Panc1 (cell line): ENCODE measurements around the gene PSEN2. TPM values are rescaled to one million over a fixed set of nuclear protein-coding genes. Genes with fewer than 3 reads are reported as not detected.

Experiments used
- ATAC-seq: fragments of 200-7000 bp; cut with Tn5 transposase; 2 replicates; pipeline ENCODE4 v1.9.1; 2020; ENCODE audit warnings: mild to moderate bottlenecking, moderate library complexity
- BruUV-seq: library from RNA; stranded (reverse); fragments of 400-500 nt; replicated peaks from 2 replicates; lab custom pipeline; 2021; lab: Mats Ljungman, UMichigan
- CTCF ChIA-PET: fragments of 300-600 bp; sonication (Branson Sonifier 250); formaldehyde crosslinking; loops from one replicate; lab custom pipeline; 2022; ENCODE audit warnings: antibody characterized with exemption; lab: Charles Lee
- POLR2A ChIA-PET: fragments of 300-600 bp; sonication (Branson Sonifier 250); formaldehyde crosslinking; loops from one replicate; lab custom pipeline; 2022; ENCODE audit warnings: antibody characterized with exemption; lab: Charles Lee
- DNase-seq: peaks from one replicate; pipeline ENCODE4 v3.0.0-alpha.2; 2010; ENCODE audit warnings: low read depth, low spot score
- H3K27ac ChIP-seq: 2 replicates; pipeline ENCODE4 v1.5.1; 2011; ENCODE audit warnings: mild to moderate bottlenecking, low read length, inconsistent platforms
- H3K27me3 ChIP-seq: fragments of 200-500 bp; sonication (Bioruptor generic); 2 replicates; pipeline ENCODE4 v1.6.0; 2014; ENCODE audit warnings: low read length, inconsistent platforms; ENCODE audit not compliant: control insufficient read depth, insufficient read depth
- H3K36me3 ChIP-seq: fragments of 200-500 bp; sonication (Bioruptor generic); 2 replicates; pipeline ENCODE4 v1.5.1; 2014; ENCODE audit warnings: inconsistent platforms, mild to moderate bottlenecking, low read length, moderate library complexity; ENCODE audit not compliant: control insufficient read depth, insufficient read depth
- H3K4me1 ChIP-seq: 2 replicates; pipeline ENCODE4 v1.5.1; 2011; ENCODE audit warnings: inconsistent platforms, mild to moderate bottlenecking, low read length, moderate library complexity; ENCODE audit not compliant: control insufficient read depth, insufficient read depth
- H3K4me3 ChIP-seq, 2 experiments: 2 replicates each; pipeline ENCODE4 v1.5.1; 2011 to 2012; ENCODE audit warnings: low read depth in 2 of 2, low read length in 2 of 2, mild to moderate bottlenecking in 2 of 2, inconsistent platforms in 1 of 2, moderate library complexity in 1 of 2
- H3K9me3 ChIP-seq: fragments of 200-500 bp; sonication (Bioruptor generic); 2 replicates; pipeline ENCODE4 v1.5.1; 2014; ENCODE audit warnings: low read depth, mild to moderate bottlenecking, inconsistent platforms, low read length, moderate library complexity; ENCODE audit not compliant: control insufficient read depth, insufficient read depth
- POLR2AphosphoS5 ChIP-seq: IDR thresholded peaks from 2 replicates; pipeline ENCODE4 v1.6.1; 2012; ENCODE audit warnings: mild to moderate bottlenecking, low read depth, low read length, moderate library complexity
- SIN3A ChIP-seq: IDR thresholded peaks from 2 replicates; pipeline ENCODE4 v1.6.1; 2012; ENCODE audit warnings: low read depth, mild to moderate bottlenecking, low read length, moderate library complexity, borderline replicate concordance; ENCODE audit not compliant: insufficient read depth
- TCF7L2 ChIP-seq: IDR thresholded peaks from 2 replicates; pipeline ENCODE4 v1.6.1; 2011; ENCODE audit warnings: mild to moderate bottlenecking, low read depth, low read length, inconsistent platforms
- in situ Hi-C: cut with HindIII; loops from 2 replicates; pipeline ENCODE4 v1.10.0; 2016; ENCODE audit warnings: low sequenced_read_pairs, low pct_unique_long_range_greater_than_20kb
- intact Hi-C: fragments of 100-400 bp; cut with micrococcal nuclease; formaldehyde crosslinking; loops from one replicate; pipeline ENCODE4 v1.10.0; 2022; ENCODE audit not compliant: unreplicated experiment
- total RNA-seq: library from RNA; stranded (reverse); gene quantifications from one replicate; pipeline ENCODE4 v1.2.1, GENCODE V29; 2021; ENCODE audit not compliant: unreplicated experiment
- TF ChIP-seq, protein P1 (sequence below): fragments of 450-650 bp; IDR thresholded peaks from 2 replicates; pipeline ENCODE4 v1.5.1; 2017; ENCODE audit warnings: mild to moderate bottlenecking
- TF ChIP-seq, protein P2 (sequence below), 2 experiments: IDR thresholded peaks; 2 replicates each; pipeline ENCODE4 v1.6.1; 2011 to 2012; ENCODE audit warnings: low read depth in 2 of 2, control low read depth in 1 of 2, low read length in 1 of 2, mild to moderate bottlenecking in 1 of 2, moderate library complexity in 1 of 2; ENCODE audit not compliant: insufficient read depth in 1 of 2

The PSEN2 gene
- total RNA-seq, 1 experiment from 2014 or later, result 33.3 TPM

DNA sequence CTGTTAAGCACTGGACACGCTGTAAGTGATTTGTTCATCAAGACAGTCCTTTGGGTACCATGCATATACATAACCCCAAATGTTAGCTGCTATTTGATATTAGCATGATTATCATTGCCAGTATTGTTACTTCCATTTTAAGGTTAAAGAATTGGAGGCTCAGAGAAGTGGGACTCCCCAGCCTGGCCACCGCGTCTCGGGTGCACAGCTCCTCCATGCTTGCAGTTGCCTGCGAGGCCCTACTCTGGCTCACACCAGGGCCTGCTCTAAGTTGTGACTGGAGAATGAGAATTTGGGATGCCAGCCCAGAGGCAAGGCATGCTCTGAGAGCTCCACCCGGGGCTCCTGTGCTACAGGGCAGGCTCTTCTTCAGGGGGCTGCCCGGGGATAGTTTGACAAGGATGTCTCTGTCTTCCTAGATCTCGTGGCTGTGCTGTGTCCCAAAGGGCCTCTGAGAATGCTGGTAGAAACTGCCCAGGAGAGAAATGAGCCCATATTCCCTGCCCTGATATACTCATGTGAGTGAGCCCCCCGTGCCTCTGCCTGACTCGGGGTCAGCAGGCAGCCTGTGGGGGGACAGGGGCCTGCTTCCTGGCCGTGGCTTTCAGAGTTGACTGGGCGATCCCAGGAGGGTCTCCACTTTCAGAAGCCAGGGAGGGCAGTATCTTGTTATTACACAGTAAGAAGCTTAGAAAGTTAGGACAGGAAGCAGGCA is 19.4 kb downstream of the PSEN2 start:
- H3K4me3 ChIP-seq, result no peak overlapping the region
- no peak for TF ChIP-seq POLR2AphosphoS5
- DNase-seq (no peak), ATAC-seq (no peak)
- in situ Hi-C loops (no loop called here), intact Hi-C loops (no loop called here)
- H3K27me3 ChIP-seq, result no peaks in the 10 kb centered on the region
- no peaks in the 10 kb centered on the region for H3K36me3 ChIP-seq
- POLR2A ChIA-PET, result no interaction called here
- H3K9me3 ChIP-seq, result no peaks in the 10 kb centered on the region
- CTCF ChIA-PET, result interaction anchor here (0.5 kb wide), 1 partner anchor 82 kb away, joined by 3 read pairs; no protein-coding TSS in a partner anchor
- BruUV-seq, result no TSS peak
- no peak overlapping the region for H3K27ac ChIP-seq
- H3K4me1 ChIP-seq, result no peaks in the 10 kb centered on the region

DNA sequence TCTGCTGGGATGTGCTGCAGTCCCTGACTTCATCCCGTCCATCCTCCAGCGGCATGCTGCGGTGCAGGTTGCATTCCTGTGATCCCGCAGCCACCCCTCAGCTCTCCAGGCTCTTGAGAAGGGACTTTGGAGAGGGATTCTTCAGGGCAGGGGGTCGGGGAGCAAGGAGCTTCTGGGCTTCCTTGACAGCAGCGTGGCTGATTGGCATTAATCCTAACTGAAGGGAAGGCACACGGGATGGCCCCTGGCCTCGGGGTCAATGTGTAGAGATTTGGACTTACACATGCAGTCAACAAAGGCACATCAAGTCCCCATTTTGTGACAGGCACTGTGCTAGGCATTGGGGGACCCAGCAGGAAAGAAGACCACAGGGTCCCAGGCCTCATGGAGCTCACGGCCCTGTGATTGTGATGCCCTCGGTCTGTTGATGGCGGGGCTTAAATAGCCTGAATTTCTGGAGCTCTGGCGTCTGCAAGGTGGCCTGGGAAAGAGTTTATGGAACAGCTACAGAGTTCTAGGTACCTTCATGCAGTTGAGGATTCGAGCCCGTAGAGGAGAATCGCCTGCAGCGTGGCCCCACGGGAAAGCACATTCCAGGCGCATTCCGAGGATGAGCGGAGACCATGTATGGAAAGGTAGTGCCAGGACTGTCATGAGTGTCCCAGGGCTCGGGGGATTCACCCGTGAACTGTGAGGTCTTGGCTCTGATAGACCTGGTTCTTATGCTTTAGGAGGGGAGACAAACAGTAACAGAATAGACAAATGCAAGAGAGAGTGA is 20.1 kb downstream of the PSEN2 start:
- no peaks in the 10 kb centered on the region for H3K9me3 ChIP-seq
- no peak overlapping the region for H3K27ac ChIP-seq
- in situ Hi-C loops, result no loop called here
- CTCF ChIA-PET, result interaction anchor here (0.5 kb wide), 1 partner anchor 81 kb away, joined by 3 read pairs; no protein-coding TSS in a partner anchor
- no peaks in the 10 kb centered on the region for H3K36me3 ChIP-seq
- no peaks in the 10 kb centered on the region for H3K4me1 ChIP-seq
- TF ChIP-seq, protein P1, sequence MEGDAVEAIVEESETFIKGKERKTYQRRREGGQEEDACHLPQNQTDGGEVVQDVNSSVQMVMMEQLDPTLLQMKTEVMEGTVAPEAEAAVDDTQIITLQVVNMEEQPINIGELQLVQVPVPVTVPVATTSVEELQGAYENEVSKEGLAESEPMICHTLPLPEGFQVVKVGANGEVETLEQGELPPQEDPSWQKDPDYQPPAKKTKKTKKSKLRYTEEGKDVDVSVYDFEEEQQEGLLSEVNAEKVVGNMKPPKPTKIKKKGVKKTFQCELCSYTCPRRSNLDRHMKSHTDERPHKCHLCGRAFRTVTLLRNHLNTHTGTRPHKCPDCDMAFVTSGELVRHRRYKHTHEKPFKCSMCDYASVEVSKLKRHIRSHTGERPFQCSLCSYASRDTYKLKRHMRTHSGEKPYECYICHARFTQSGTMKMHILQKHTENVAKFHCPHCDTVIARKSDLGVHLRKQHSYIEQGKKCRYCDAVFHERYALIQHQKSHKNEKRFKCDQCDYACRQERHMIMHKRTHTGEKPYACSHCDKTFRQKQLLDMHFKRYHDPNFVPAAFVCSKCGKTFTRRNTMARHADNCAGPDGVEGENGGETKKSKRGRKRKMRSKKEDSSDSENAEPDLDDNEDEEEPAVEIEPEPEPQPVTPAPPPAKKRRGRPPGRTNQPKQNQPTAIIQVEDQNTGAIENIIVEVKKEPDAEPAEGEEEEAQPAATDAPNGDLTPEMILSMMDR, result no peak
- TF ChIP-seq SIN3A, result no peak
- no peak for TF ChIP-seq POLR2AphosphoS5
- no peak for TF ChIP-seq TCF7L2
- TF ChIP-seq, protein P2, sequence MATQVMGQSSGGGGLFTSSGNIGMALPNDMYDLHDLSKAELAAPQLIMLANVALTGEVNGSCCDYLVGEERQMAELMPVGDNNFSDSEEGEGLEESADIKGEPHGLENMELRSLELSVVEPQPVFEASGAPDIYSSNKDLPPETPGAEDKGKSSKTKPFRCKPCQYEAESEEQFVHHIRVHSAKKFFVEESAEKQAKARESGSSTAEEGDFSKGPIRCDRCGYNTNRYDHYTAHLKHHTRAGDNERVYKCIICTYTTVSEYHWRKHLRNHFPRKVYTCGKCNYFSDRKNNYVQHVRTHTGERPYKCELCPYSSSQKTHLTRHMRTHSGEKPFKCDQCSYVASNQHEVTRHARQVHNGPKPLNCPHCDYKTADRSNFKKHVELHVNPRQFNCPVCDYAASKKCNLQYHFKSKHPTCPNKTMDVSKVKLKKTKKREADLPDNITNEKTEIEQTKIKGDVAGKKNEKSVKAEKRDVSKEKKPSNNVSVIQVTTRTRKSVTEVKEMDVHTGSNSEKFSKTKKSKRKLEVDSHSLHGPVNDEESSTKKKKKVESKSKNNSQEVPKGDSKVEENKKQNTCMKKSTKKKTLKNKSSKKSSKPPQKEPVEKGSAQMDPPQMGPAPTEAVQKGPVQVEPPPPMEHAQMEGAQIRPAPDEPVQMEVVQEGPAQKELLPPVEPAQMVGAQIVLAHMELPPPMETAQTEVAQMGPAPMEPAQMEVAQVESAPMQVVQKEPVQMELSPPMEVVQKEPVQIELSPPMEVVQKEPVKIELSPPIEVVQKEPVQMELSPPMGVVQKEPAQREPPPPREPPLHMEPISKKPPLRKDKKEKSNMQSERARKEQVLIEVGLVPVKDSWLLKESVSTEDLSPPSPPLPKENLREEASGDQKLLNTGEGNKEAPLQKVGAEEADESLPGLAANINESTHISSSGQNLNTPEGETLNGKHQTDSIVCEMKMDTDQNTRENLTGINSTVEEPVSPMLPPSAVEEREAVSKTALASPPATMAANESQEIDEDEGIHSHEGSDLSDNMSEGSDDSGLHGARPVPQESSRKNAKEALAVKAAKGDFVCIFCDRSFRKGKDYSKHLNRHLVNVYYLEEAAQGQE (IDR thresholded peaks at IDR 0.05; ENCODE audit: insufficient read depth in 1 of 2, low read depth in 2 of 2, low read length in 1 of 2), result no peak
- ATAC-seq (no peak), DNase-seq (no peak)
- POLR2A ChIA-PET, result no interaction called here
- no peak overlapping the region for H3K4me3 ChIP-seq
- intact Hi-C loops, result no loop called here
- BruUV-seq, result no TSS peak
- H3K27me3 ChIP-seq, result no peaks in the 10 kb centered on the region

DNA sequence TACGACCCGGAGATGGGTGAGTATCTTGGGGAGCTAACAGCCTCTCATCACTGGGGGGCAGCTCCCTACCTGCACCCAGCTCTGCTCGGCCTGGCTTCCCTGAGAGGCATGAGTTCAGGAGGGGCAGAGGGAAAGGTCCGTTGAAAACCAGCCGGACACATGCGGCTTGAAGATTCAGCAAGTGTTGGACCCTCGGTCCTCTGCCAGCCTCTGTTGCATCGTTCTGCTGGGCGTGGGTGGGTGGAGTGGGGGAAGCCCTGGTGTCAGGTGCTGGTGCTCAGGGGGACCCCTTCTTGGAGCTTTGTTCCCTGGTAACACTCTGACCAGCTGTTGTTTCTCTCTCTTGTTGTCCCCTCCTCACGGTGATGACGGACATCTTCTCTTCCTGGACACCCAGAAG is 20.9 kb downstream of the PSEN2 start:
- POLR2A ChIA-PET, result no interaction called here
- Histone ChIP-seq H3K4me3 (no peak overlapping the region), H3K36me3 (no peaks in the 10 kb centered on the region), H3K4me1 (no peaks in the 10 kb centered on the region), H3K27me3 (no peaks in the 10 kb centered on the region), H3K9me3 (no peaks in the 10 kb centered on the region), H3K27ac (no peak overlapping the region)
- ATAC-seq (no peak), DNase-seq (no peak)
- intact Hi-C loops (no loop called here), in situ Hi-C loops (no loop called here)
- no peak for TF ChIP-seq SIN3A
- no peak for TF ChIP-seq TCF7L2
- TF ChIP-seq POLR2AphosphoS5, result no peak
- TF ChIP-seq, protein P2 (IDR thresholded peaks at IDR 0.05; ENCODE audit: insufficient read depth in 1 of 2, low read depth in 2 of 2, low read length in 1 of 2), result no peak
- TF ChIP-seq, protein P1, result no peak
- BruUV-seq, result no TSS peak
- CTCF ChIA-PET, result no interaction called here
